Measurements from ENCODE around the gene NEDD4L.
A peak's percentile ranks its signal among the peaks of the same experiment; 100 is the strongest.

NEDD4L gene

GRCh38 chr18:58005885-58006523 is 38.0 kb upstream of the NEDD4L start:
- TF ChIP-seq, protein P1, sequence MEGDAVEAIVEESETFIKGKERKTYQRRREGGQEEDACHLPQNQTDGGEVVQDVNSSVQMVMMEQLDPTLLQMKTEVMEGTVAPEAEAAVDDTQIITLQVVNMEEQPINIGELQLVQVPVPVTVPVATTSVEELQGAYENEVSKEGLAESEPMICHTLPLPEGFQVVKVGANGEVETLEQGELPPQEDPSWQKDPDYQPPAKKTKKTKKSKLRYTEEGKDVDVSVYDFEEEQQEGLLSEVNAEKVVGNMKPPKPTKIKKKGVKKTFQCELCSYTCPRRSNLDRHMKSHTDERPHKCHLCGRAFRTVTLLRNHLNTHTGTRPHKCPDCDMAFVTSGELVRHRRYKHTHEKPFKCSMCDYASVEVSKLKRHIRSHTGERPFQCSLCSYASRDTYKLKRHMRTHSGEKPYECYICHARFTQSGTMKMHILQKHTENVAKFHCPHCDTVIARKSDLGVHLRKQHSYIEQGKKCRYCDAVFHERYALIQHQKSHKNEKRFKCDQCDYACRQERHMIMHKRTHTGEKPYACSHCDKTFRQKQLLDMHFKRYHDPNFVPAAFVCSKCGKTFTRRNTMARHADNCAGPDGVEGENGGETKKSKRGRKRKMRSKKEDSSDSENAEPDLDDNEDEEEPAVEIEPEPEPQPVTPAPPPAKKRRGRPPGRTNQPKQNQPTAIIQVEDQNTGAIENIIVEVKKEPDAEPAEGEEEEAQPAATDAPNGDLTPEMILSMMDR (IDR thresholded peaks at IDR 0.05; ENCODE audit: control insufficient read depth, insufficient read depth, low read depth, low read length, missing control alignments): no peak
- DNase-seq (ENCODE audit: low read depth): peak; percentile 62
- H3K4me3 ChIP-seq (ENCODE audit: control insufficient read depth, low read depth, low read length): no peak overlapping the region

DNA sequence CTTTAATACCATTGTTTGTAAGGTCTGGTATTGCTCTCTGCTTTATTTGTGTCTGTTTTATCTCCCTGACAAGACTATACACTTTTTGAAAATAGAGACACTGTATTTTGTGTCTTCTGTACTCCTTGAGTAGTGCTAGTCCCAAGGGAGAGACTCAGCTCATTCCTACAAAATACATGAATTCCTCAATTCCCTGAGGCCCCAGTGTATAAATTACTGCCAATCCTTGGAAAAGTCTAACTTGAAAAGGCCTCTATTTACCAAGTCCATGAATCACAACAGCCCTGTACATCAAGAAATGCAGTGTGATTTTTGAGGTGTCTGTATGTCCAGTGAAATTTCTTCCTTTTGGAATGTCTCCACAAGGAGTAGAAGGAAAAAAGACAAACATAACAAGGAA is 34.9 kb upstream of the NEDD4L start:
- no peak overlapping the region for H3K4me3 ChIP-seq (ENCODE audit: control insufficient read depth, low read depth, low read length)
- DNase-seq (ENCODE audit: low read depth): no peak
- TF ChIP-seq, protein P1 (IDR thresholded peaks at IDR 0.05; ENCODE audit: control insufficient read depth, insufficient read depth, low read depth, low read length, missing control alignments): no peak

DNA sequence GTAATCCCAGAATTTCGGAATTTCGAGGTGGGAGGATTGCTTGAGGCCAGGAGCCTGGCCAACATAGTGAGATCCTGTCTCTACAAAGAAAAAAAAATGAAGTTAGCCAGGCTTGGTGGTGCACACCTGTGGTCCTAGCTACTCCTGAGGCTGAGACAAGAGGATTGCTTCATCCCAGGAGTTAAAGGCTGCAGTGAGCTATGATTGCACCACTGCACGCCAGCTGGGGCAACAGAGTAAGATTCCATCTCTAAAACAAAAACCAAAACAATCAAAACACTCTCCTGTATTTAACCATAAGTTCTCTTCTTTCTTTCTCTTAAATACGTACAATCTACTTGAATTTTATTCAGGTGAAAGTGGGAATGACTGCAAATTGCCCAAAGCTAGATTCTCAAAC is 33.8 kb upstream of the NEDD4L start:
- no peak for DNase-seq (ENCODE audit: low read depth)
- H3K4me3 ChIP-seq (ENCODE audit: control insufficient read depth, low read depth, low read length): no peak overlapping the region
- TF ChIP-seq, protein P1 (IDR thresholded peaks at IDR 0.05; ENCODE audit: control insufficient read depth, insufficient read depth, low read depth, low read length, missing control alignments): no peak

- no peak overlapping the region for H3K4me3 ChIP-seq (ENCODE audit: control insufficient read depth, low read depth, low read length)
- TF ChIP-seq, protein P1 (IDR thresholded peaks at IDR 0.05; ENCODE audit: control insufficient read depth, insufficient read depth, low read depth, low read length, missing control alignments): no peak
- DNase-seq (ENCODE audit: low read depth): no peak
Measured at GRCh38 chr18:58012356-58012755, 31.7 kb upstream of the NEDD4L start.

DNA sequence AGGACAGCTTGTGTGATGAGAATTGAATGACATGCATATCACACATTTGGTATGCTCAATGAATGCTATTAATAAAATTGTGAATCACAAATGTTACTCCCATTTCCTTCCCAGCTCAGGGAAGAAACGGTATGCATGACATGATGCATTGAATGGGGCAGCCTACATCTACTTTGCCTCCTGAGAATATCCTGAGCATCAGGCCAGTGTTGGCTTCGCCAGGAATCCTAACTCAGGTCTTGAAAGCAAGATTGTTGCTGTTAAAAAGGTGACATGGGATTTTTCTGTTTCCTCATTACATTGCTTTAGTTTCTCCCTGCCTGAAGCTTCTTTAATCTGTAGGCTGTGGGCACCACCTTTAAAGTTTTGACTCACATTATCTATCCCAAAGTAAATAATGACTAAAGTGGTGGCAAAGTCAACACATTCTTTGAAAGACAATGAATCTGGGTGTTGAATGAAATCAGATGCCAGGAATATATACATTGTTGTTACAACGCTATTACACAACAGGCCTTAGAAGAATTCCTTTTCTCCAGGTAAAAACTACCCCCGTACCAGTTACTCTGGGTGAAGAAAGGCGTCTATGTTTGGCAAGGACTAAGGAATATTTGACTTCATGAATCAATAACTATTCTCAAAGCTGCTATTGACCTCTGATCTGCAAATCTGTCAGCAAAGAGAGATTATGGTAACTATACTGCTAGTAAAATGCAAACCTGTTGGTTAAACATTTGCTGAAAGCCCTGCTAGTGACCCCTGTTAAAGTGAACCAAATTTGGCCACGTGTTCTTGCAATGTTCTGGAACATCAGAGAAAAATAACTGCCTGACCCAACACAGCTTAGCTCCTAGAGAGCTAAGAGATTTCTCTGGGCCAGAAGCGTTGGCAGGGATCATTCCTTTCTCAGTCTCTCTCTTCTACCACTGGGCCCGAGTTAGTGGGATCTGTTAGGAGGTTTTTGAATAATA is 30.5 kb upstream of the NEDD4L start:
- no peak for DNase-seq (ENCODE audit: low read depth)
- TF ChIP-seq, protein P1 (IDR thresholded peaks at IDR 0.05; ENCODE audit: control insufficient read depth, insufficient read depth, low read depth, low read length, missing control alignments): no peak
- H3K4me3 ChIP-seq (ENCODE audit: control insufficient read depth, low read depth, low read length): no peak overlapping the region

DNA sequence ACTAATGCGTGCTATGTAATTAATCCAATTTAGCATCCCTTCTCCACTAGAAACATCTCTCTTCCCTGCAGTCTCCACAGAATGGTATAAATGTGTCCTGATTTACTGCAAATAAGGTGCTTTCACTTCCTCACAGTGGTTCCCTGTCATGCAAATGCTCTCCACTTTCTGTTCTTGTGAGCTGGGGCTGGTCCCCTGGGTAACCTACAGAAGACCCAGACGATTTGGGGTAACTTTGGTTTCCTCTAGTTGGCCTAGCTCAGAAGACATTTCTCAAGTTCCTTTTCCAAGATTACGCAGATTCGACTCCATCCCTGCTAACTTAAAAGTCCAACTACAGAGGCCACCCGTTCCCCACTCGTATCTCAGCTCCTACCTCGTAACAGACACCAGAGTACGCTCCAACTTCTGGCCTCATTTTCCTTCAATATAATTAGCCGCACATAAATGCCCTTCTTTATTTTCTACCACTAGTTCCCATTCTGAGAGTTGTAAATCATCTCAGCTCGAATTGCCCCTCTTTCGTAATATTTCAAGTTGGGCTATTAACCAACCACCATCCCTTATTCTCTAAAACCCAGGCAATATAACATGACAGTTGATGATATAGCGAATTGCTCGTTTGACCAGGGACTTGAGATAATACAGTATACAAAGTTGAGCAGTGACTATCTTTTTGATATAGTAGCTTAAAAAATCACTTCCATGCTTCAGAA is 28.8 kb upstream of the NEDD4L start:
- TF ChIP-seq, protein P1 (IDR thresholded peaks at IDR 0.05; ENCODE audit: control insufficient read depth, insufficient read depth, low read depth, low read length, missing control alignments): no peak
- H3K4me3 ChIP-seq (ENCODE audit: control insufficient read depth, low read depth, low read length): no peak overlapping the region
- no peak for DNase-seq (ENCODE audit: low read depth)

Data from AG09309 (cell line).